NCI-H524 treated with DMSO at 0.1 percent for 48 hours (cell line): ENCODE results near the gene USP31.

Experiments
- DNase-seq: peaks from one replicate; lab custom pipeline; 2025; lab: John Stamatoyannopoulos, UW

Gene USP31

GRCh38 chr16:23062524-23062923, 86.7 kb downstream of the USP31 start:
- no peak for DNase-seq

- no peak for DNase-seq
These were observed 87.6 kb downstream of the USP31 start for GRCh38 chr16:23061669-23062068.

GRCh38 chr16:23060458-23061320, 88.6 kb downstream of the USP31 start:
- DNase-seq, result peak; percentile 17

- no peak for DNase-seq
These were observed 89.8 kb downstream of the USP31 start for GRCh38 chr16:23059433-23059832.

- DNase-seq, result no peak
These were observed 90.7 kb downstream of the USP31 start for GRCh38 chr16:23058576-23058975.

GRCh38 chr16:23057013-23057596, 92.1 kb downstream of the USP31 start:
- no peak for DNase-seq

GRCh38 chr16:23055481-23055880, 93.8 kb downstream of the USP31 start:
- no peak for DNase-seq

GRCh38 chr16:23052908-23053580, 96.2 kb downstream of the USP31 start:
- DNase-seq, result no peak

- DNase-seq, result no peak
These were observed 97.0 kb downstream of the USP31 start for GRCh38 chr16:23052221-23052620.

- no peak for DNase-seq
These were observed 97.7 kb downstream of the USP31 start for GRCh38 chr16:23051587-23051986.

- no peak for DNase-seq
These were observed 101.1 kb downstream of the USP31 start for GRCh38 chr16:23048164-23048563.

- no peak for DNase-seq
These were observed 104.2 kb downstream of the USP31 start for GRCh38 chr16:23045025-23045424.

- DNase-seq, result no peak
These were observed 109.0 kb downstream of the USP31 start for GRCh38 chr16:23040246-23040645.

GRCh38 chr16:23039118-23039517, 110.1 kb downstream of the USP31 start:
- DNase-seq, result no peak

GRCh38 chr16:23035240-23035639, 114.0 kb downstream of the USP31 start:
- no peak for DNase-seq

GRCh38 chr16:23031508-23032098, 117.6 kb downstream of the USP31 start:
- DNase-seq, result no peak

GRCh38 chr16:23029733-23030420, 119.4 kb downstream of the USP31 start:
- no peak for DNase-seq

GRCh38 chr16:23027386-23027785, 121.9 kb downstream of the USP31 start:
- no peak for DNase-seq

GRCh38 chr16:23026784-23027362, 122.4 kb downstream of the USP31 start:
- DNase-seq, result no peak

GRCh38 chr16:23025692-23026307, 123.5 kb downstream of the USP31 start:
- DNase-seq, result no peak

GRCh38 chr16:23024044-23024443, 125.2 kb downstream of the USP31 start:
- no peak for DNase-seq
